ENCODE data around the gene NR1H4. TPM values are rescaled to one million over a fixed set of nuclear protein-coding genes. Genes with fewer than 3 reads are reported as not detected.

The NR1H4 gene
- total RNA-seq, 2 donors from 2014 or later, result not detected

DNA sequence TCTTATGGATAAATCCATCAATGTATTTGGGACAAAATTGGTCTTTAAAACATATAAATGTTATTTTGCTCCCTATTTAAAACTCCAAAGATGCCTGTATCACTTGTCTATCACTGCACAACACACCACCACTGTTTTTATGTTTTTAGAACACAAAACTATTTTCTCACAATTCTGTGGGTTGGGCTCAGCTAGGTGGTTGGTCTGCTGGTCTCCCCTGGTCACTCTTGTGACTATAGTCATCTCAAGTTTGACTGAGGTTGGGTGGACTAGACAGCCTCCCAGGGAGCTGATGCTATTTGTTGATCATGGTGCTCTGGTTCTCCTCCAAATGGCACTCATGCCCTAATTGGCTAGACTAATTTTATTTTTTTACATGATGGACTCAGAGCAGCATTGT lies 39.5 kb upstream of the NR1H4 start:
- Histone ChIP-seq H3K27me3 (replicated peaks; ENCODE audit: insufficient read depth) (no peaks in the 10 kb centered on the region), H3K36me3 (no peaks in the 10 kb centered on the region), H3K27ac (no peak overlapping the region), H3K4me3 (no peak overlapping the region), H3K4me1 (replicated peaks) (no peaks in the 10 kb centered on the region), H3K9me3 (no peaks in the 10 kb centered on the region)
- intact Hi-C loops (cut with DNase I), result no loop called here
- no peak for DNase-seq (ENCODE audit: low spot score)
- TF ChIP-seq CTCF (IDR thresholded peaks at IDR 0.05), result no peak
- no peak for TF ChIP-seq POLR2A (IDR thresholded peaks at IDR 0.05)

GRCh38 chr12:100435957-100436356 lies 37.7 kb upstream of the NR1H4 start:
- no peak for TF ChIP-seq POLR2A (IDR thresholded peaks at IDR 0.05)
- no peak for TF ChIP-seq POLR2AphosphoS5 (IDR thresholded peaks at IDR 0.05)
- no peak for TF ChIP-seq CTCF (IDR thresholded peaks at IDR 0.05)

DNA sequence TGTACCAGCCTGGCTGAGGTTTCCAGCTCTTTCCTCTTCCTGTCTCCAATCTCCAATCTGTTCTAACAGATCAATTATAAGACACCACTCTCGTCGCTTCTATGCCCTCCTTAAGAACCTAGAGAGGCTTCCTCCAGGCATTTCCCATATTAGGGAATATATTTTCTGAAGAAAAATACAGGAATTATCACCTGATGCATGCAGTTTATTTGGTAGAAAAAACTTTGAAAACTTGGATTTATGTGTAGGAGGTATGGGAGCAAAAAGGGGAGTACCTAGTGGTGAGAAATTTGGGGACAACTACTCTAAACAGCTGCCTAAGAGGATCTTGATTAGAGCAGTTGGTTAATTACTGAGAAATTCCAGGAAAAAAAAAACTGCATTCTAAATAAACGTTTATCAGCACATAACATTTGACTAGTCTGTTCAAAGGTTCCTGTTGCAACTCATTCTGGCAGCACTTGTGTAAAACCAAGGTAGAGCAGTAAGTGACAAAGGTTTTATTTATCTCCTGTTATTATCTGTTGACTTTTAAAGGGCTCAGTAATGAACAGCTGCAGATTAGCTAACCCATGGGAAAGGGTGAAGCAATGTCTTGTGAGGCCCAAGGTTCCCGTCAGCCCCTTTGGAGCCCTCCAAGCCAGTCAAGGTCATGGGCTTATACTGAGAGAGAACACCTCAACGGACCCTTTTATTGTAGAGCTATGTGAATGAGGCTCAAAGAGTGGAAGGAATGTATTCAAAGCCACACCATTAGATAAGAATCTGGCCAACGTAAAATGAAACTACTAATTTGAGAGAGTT lies 36.4 kb upstream of the NR1H4 start:
- intact Hi-C loops (cut with DNase I), result no loop called here
- Histone ChIP-seq H3K36me3 (no peaks in the 10 kb centered on the region), H3K4me3 (no peak overlapping the region), H3K27ac (no peak overlapping the region), H3K4me1 (replicated peaks) (no peaks in the 10 kb centered on the region), H3K9me3 (no peaks in the 10 kb centered on the region), H3K27me3 (replicated peaks; ENCODE audit: insufficient read depth) (no peaks in the 10 kb centered on the region)
- TF ChIP-seq CTCF (IDR thresholded peaks at IDR 0.05), result no peak
- TF ChIP-seq POLR2A (IDR thresholded peaks at IDR 0.05), result no peak
- TF ChIP-seq POLR2AphosphoS5 (IDR thresholded peaks at IDR 0.05), result no peak
- DNase-seq (ENCODE audit: low spot score), result no peak
- 43% methylated on average over 6 of the region's 6 CpGs for WGBS

More at GRCh38 chr12:100435957-100436356, 37.7 kb upstream of the NR1H4 start:
- Histone ChIP-seq H3K36me3 (no peaks in the 10 kb centered on the region), H3K4me3 (no peak overlapping the region), H3K27me3 (replicated peaks; ENCODE audit: insufficient read depth) (no peaks in the 10 kb centered on the region), H3K4me1 (replicated peaks) (no peaks in the 10 kb centered on the region), H3K9me3 (no peaks in the 10 kb centered on the region), H3K27ac (no peak overlapping the region)
- no peak for DNase-seq (ENCODE audit: low spot score)
- 34% methylated on average over 2 of the region's 2 CpGs for WGBS
- intact Hi-C loops (cut with DNase I), result no loop called here

GRCh38 chr12:100439797-100440196 lies 33.9 kb upstream of the NR1H4 start:
- H3K27ac ChIP-seq, result no peak overlapping the region
- H3K9me3 ChIP-seq, result no peaks in the 10 kb centered on the region
- no peaks in the 10 kb centered on the region for H3K36me3 ChIP-seq
- WGBS, result 93% methylated on average over 2 of the region's 2 CpGs
- H3K4me3 ChIP-seq, result no peak overlapping the region
- no peak for DNase-seq (ENCODE audit: low spot score)
- H3K4me1 ChIP-seq (replicated peaks), result no peaks in the 10 kb centered on the region
- no peak for TF ChIP-seq POLR2A (IDR thresholded peaks at IDR 0.05)
- no peak for TF ChIP-seq CTCF (IDR thresholded peaks at IDR 0.05)
- TF ChIP-seq POLR2AphosphoS5 (IDR thresholded peaks at IDR 0.05), result no peak
- H3K27me3 ChIP-seq (replicated peaks; ENCODE audit: insufficient read depth), result no peaks in the 10 kb centered on the region
- intact Hi-C loops (cut with DNase I), result no loop called here

- Histone ChIP-seq H3K4me1 (replicated peaks) (no peaks in the 10 kb centered on the region), H3K36me3 (no peaks in the 10 kb centered on the region), H3K9me3 (no peaks in the 10 kb centered on the region), H3K4me3 (no peak overlapping the region), H3K27me3 (replicated peaks; ENCODE audit: insufficient read depth) (no peaks in the 10 kb centered on the region), H3K27ac (no peak overlapping the region)
- DNase-seq (ENCODE audit: low spot score), result no peak
- TF ChIP-seq POLR2A (IDR thresholded peaks at IDR 0.05) (no peak), CTCF (IDR thresholded peaks at IDR 0.05) (no peak), POLR2AphosphoS5 (IDR thresholded peaks at IDR 0.05) (no peak)
- 90% methylated on average over 1 of the region's 1 CpG for WGBS
- intact Hi-C loops (cut with DNase I), result no loop called here
These were observed 31.3 kb upstream of the NR1H4 start for GRCh38 chr12:100442403-100442802.

Measured in prostate gland (tissue), 2 donors.